Caco-2 (cell line): Measurements from ENCODE around the gene PRICKLE3. TPM values are rescaled to one million over a fixed set of nuclear protein-coding genes. Genes with fewer than 3 reads are reported as not detected.

ENCODE experiments used
- BruUV-seq: library from RNA; stranded (reverse); fragments of 400-500 nt; replicated peaks from 2 replicates; lab custom pipeline; 2021; lab: Mats Ljungman, UMichigan
- CTCF ChIA-PET: fragments of 300-600 bp; sonication (Branson Sonifier 250); formaldehyde crosslinking; loops from one replicate; lab custom pipeline; 2022; ENCODE audit warnings: antibody characterized with exemption; lab: Charles Lee
- POLR2A ChIA-PET: fragments of 300-600 bp; sonication (Branson Sonifier 250); formaldehyde crosslinking; loops from one replicate; lab custom pipeline; 2022; ENCODE audit warnings: antibody characterized with exemption; lab: Charles Lee
- DNase-seq, 2 experiments: peaks; one replicate each; pipeline versions ENCODE4 v3.0.0 to v3.0.0-alpha.2; 2020 to 2022
- H3K27me3 ChIP-seq: replicated peaks from 2 replicates; pipeline ENCODE4 v1.6.0; 2011; ENCODE audit warnings: low read length; ENCODE audit not compliant: control insufficient read depth, insufficient read depth
- H3K36me3 ChIP-seq: 2 replicates; pipeline ENCODE4 v1.5.1; 2011; ENCODE audit warnings: low read length; ENCODE audit not compliant: control insufficient read depth, insufficient read depth
- H3K4me1 ChIP-seq: fragments of 250-450 bp; sonication (Bioruptor Pico); 2 replicates; pipeline ENCODE4 v1.5.1; 2020; ENCODE audit warnings: mild to moderate bottlenecking
- H3K4me3 ChIP-seq: 2 replicates; pipeline ENCODE4 v1.5.1; 2011; ENCODE audit warnings: low read depth, mild to moderate bottlenecking, control low read depth, low read length
- H3K9me3 ChIP-seq: fragments of 250-450 bp; sonication (Bioruptor Pico); 2 replicates; pipeline ENCODE4 v1.5.1; 2020; ENCODE audit warnings: mild to moderate bottlenecking, moderate library complexity
- H3K27ac Mint-ChIP-seq: one replicate; pipeline ENCODE4 v1.8.0; 2022; ENCODE audit warnings: mixed read lengths; ENCODE audit not compliant: unreplicated experiment
- H3K27me3 Mint-ChIP-seq: one replicate; pipeline ENCODE4 v1.8.0; 2022; ENCODE audit warnings: mixed read lengths; ENCODE audit not compliant: insufficient read depth, unreplicated experiment
- H3K36me3 Mint-ChIP-seq: one replicate; pipeline ENCODE4 v1.8.0; 2022; ENCODE audit warnings: mild to moderate bottlenecking, mixed read lengths; ENCODE audit not compliant: insufficient read depth, unreplicated experiment
- H3K4me1 Mint-ChIP-seq: one replicate; pipeline ENCODE4 v1.8.0; 2022; ENCODE audit warnings: low read depth, mixed read lengths; ENCODE audit not compliant: unreplicated experiment
- H3K4me3 Mint-ChIP-seq: one replicate; pipeline ENCODE4 v1.8.0; 2022; ENCODE audit warnings: mild to moderate bottlenecking, moderate library complexity, mixed read lengths; ENCODE audit not compliant: unreplicated experiment
- H3K9me3 Mint-ChIP-seq: one replicate; pipeline ENCODE4 v1.8.0; 2022; ENCODE audit warnings: mixed read lengths; ENCODE audit not compliant: unreplicated experiment
- intact Hi-C: fragments of 100-400 bp; cut with micrococcal nuclease; formaldehyde crosslinking; loops from one replicate; pipeline ENCODE4 v1.10.0; 2022; ENCODE audit not compliant: unreplicated experiment
- total RNA-seq: library from RNA; stranded (reverse); gene quantifications from 2 replicates; pipeline ENCODE4 v1.2.3, GENCODE V29; 2022
- TF ChIP-seq, protein P1 (sequence below), 2 experiments: fragments of 200-600 bp in 1 of 2; IDR thresholded peaks; 1 replicate in 1 of 2; 2 replicates in 1 of 2; pipeline versions ENCODE4 v1.5.1 to v1.8.0; 2011 to 2022; ENCODE audit warnings: antibody characterized with exemption in 1 of 2, control low read depth in 1 of 2, inconsistent platforms in 1 of 2, low read depth in 1 of 2, low read length in 1 of 2, mild to moderate bottlenecking in 1 of 2, moderate library complexity in 1 of 2; ENCODE audit not compliant: insufficient read depth in 1 of 2, severe bottlenecking in 1 of 2, unreplicated experiment in 1 of 2

Gene PRICKLE3
- total RNA-seq, 1 experiment from 2014 or later, result 8.4 TPM

DNA sequence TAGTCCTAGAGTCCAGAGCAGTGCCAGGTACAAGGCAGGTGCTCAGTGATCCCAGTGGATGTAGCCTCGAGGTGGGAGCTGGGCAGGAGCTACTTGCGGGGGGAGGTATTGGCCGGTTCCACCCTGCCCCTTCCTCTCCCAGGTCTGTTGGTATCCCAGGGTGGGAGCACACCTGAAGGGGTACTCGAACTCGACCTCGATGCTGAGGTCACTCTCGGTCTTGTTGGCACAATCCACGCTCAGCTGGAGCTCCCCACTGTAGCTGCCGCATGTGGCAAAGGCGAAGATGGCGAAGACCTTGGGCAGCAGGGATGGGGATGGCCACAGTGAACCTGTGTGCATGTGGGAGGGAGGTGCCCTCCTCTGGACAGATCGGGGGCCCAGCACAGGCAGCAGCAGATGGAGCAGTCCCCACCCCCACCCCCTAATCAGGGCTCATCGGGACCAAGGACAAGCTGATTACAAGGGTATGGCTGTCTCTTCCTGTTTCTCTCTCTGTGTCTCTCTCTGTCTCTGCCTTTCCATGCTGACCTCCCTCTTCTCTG is 11.4 kb upstream of the PRICKLE3 start:
- TF ChIP-seq, protein P1, sequence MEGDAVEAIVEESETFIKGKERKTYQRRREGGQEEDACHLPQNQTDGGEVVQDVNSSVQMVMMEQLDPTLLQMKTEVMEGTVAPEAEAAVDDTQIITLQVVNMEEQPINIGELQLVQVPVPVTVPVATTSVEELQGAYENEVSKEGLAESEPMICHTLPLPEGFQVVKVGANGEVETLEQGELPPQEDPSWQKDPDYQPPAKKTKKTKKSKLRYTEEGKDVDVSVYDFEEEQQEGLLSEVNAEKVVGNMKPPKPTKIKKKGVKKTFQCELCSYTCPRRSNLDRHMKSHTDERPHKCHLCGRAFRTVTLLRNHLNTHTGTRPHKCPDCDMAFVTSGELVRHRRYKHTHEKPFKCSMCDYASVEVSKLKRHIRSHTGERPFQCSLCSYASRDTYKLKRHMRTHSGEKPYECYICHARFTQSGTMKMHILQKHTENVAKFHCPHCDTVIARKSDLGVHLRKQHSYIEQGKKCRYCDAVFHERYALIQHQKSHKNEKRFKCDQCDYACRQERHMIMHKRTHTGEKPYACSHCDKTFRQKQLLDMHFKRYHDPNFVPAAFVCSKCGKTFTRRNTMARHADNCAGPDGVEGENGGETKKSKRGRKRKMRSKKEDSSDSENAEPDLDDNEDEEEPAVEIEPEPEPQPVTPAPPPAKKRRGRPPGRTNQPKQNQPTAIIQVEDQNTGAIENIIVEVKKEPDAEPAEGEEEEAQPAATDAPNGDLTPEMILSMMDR (IDR thresholded peaks at IDR 0.05; ENCODE audit: insufficient read depth in 1 of 2, low read depth in 1 of 2, low read length in 1 of 2, severe bottlenecking in 1 of 2, unreplicated experiment in 1 of 2), result no peak
- Mint-ChIP-seq H3K9me3 (no peaks in the 10 kb centered on the region), H3K4me1 (peaks cover 33% of the 10 kb centered on the region), H3K27ac (no peak overlapping the region), H3K27me3 (no peaks in the 10 kb centered on the region), H3K36me3 (peaks cover 25% of the 10 kb centered on the region), H3K4me3 (no peak overlapping the region)
- Histone ChIP-seq H3K4me3 (no peak overlapping the region), H3K36me3 (no peaks in the 10 kb centered on the region), H3K9me3 (no peaks in the 10 kb centered on the region), H3K27me3 (no peaks in the 10 kb centered on the region), H3K4me1 (peaks cover 16% of the 10 kb centered on the region; the same call in 1 of the 2 replicates)
- BruUV-seq, result no TSS peak
- intact Hi-C loops, result loop anchor here (10.0 kb wide), 1 partner anchor 637 kb away; no protein-coding TSS in a partner anchor
- ChIA-PET POLR2A (no interaction called here), CTCF (interaction anchor here (0.5 kb wide), 1 partner anchor 676 kb away, joined by 6 read pairs; no protein-coding TSS in a partner anchor)
- DNase-seq, result no peak

DNA sequence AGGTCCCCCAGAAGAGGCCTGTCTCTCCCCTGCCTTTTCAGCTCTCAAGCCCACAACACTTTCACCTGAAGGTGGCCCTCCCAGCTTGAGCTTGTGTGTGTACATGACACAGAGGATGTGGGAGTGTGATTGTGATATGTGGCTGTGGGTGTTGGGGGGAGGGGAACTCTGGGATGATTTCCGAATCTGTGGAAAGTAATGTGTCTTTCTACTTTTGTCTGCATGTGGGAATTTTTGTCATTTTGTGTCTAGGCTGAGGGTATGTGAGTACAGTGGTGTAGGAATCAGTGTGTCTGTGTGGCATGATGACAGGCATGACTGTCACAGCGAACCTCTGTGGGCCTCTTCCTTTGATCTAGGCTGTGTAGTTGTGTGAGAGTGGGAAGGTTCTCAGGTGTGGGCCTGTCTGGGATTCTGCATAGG is 7.4 kb upstream of the PRICKLE3 start:
- H3K9me3 ChIP-seq, result no peaks in the 10 kb centered on the region
- no peak for DNase-seq

DNA sequence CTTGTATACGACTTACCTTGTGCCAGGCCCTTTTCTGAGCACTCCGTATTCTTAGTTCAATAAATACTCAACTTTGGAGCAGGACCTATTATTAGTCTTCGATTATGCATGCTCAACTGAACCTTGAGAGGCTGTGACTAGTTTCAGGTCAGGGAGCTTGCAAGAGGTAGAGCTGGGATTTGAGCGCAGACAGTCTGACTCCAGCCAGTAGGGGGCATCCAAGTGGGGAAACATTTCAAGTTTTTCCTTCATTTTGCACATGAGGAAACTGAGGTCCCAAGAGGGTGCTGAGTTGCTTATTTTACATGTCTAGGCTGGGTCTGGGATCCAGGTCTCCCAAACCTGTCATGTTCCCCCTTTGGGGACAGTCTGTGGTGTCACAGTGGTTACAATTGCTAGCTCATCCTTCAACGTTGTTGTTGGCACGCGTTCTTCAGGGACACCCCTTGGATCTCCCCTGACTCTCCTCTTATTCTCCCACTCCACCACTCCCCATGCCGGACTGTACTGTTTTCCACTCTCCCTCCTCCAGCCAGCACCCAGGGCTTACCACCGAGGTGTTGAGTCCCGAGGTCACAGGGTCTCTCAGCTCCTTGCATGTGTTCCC is 6.7 kb upstream of the PRICKLE3 start:
- Mint-ChIP-seq H3K27me3 (peaks cover 4% of the 10 kb centered on the region), H3K27ac (peak overlapping the region; percentile 44), H3K4me1 (peaks cover 45% of the 10 kb centered on the region), H3K9me3 (no peaks in the 10 kb centered on the region), H3K36me3 (peaks cover 32% of the 10 kb centered on the region), H3K4me3 (no peak overlapping the region)
- no TSS peak for BruUV-seq
- DNase-seq, result peak in 1 of 2 experiments; percentile 39
- Histone ChIP-seq H3K36me3 (no peaks in the 10 kb centered on the region), H3K4me1 (peaks cover 4% of the 10 kb centered on the region), H3K4me3 (no peak overlapping the region), H3K27me3 (no peaks in the 10 kb centered on the region), H3K9me3 (no peaks in the 10 kb centered on the region)
- CTCF ChIA-PET, result interaction anchor here (0.8 to 3.6 kb wide), 3 partner anchors 9 to 76 kb away, joined by 3 to 27 read pairs (median 4); no protein-coding TSS in a partner anchor
- TF ChIP-seq, protein P1 (IDR thresholded peaks at IDR 0.05; ENCODE audit: insufficient read depth in 1 of 2, low read depth in 1 of 2, low read length in 1 of 2, severe bottlenecking in 1 of 2, unreplicated experiment in 1 of 2), result peak; percentile 46 to 53
- POLR2A ChIA-PET, result interaction anchor here (1.0 kb wide), 1 partner anchor 76 kb away, joined by 6 read pairs; no protein-coding TSS in a partner anchor
- intact Hi-C loops, result loop anchor here (5.0 to 10.0 kb wide), 2 partner anchors 71 to 642 kb away; partner anchors contain the start of gene GPKOW

More for the DNA sequence above, 7.4 kb upstream of the PRICKLE3 start:
- H3K4me3 ChIP-seq, result no peak overlapping the region
- no peak overlapping the region for H3K4me3 Mint-ChIP-seq
- H3K27me3 ChIP-seq, result no peaks in the 10 kb centered on the region
- H3K27me3 Mint-ChIP-seq, result peaks cover 4% of the 10 kb centered on the region
- peaks cover 37% of the 10 kb centered on the region for H3K36me3 Mint-ChIP-seq
- CTCF ChIA-PET, result no interaction called here
- peak overlapping the region; percentile 44 for H3K27ac Mint-ChIP-seq
- POLR2A ChIA-PET, result interaction anchor here (1.0 kb wide), 1 partner anchor 75 kb away, joined by 6 read pairs; no protein-coding TSS in a partner anchor
- no TSS peak for BruUV-seq
- intact Hi-C loops, result loop anchor here (5.0 to 10.0 kb wide), 2 partner anchors 71 to 641 kb away; partner anchors contain the start of gene GPKOW
- H3K4me1 Mint-ChIP-seq, result peaks cover 53% of the 10 kb centered on the region
- TF ChIP-seq, protein P1 (IDR thresholded peaks at IDR 0.05; ENCODE audit: insufficient read depth in 1 of 2, low read depth in 1 of 2, low read length in 1 of 2, severe bottlenecking in 1 of 2, unreplicated experiment in 1 of 2), result no peak
- H3K4me1 ChIP-seq, result peaks cover 4% of the 10 kb centered on the region
- H3K9me3 Mint-ChIP-seq, result no peaks in the 10 kb centered on the region
- no peaks in the 10 kb centered on the region for H3K36me3 ChIP-seq
